HepG2 (cell line): ENCODE measurements around the gene GSK3B. TPM values are rescaled to one million over a fixed set of nuclear protein-coding genes. Genes with fewer than 3 reads are reported as not detected.

Experiments used
- ATAC-seq: fragments of 200-7000 bp; cut with Tn5 transposase; 3 replicates; pipeline ENCODE4 v1.9.1; 2020; ENCODE audit warnings: mild to moderate bottlenecking, moderate library complexity
- BruUV-seq: library from RNA; stranded (reverse); fragments of 400-500 nt; replicated peaks from 2 replicates; lab custom pipeline; 2021; lab: Mats Ljungman, UMichigan
- CTCF ChIA-PET: fragments of 300-600 bp; formaldehyde crosslinking; extraction: SDS; loops from one replicate; lab custom pipeline; 2021; ENCODE audit warnings: low total read pairs, inconsistent platforms, low intra/inter-chr PET ratio; lab: Yijun Ruan, JAX
- POLR2A ChIA-PET: fragments of 350-600 bp; sonication (Branson Sonifier 250); formaldehyde crosslinking; loops from one replicate; lab custom pipeline; 2020; ENCODE audit warnings: antibody characterized with exemption, inconsistent platforms; lab: Yijun Ruan, JAX
- DNase-seq: peaks from one replicate; pipeline ENCODE4 v3.0.0-alpha.2; 2015; ENCODE audit warnings: low spot score
- FAIRE-seq: peaks from 3 replicates; lab custom pipeline; 2011; peaks lifted over from hg19 to GRCh38; lab: Jason Lieb, UNC
- H2AFZ ChIP-seq: one replicate; pipeline ENCODE4 v1.6.1; 2011; ENCODE audit warnings: low read length, inconsistent platforms
- H3K27ac ChIP-seq: fragments of 300-600 bp; 3 replicates; pipeline ENCODE4 v1.8.0; 2011; ENCODE audit warnings: mixed run types, mild to moderate bottlenecking, mixed read lengths, low read length, inconsistent platforms; ENCODE audit not compliant: insufficient read depth; ENCODE audit errors: extremely low read length
- H3K27me3 ChIP-seq, 2 experiments: fragments of 200-600 bp in 1 of 2; 2 replicates in 1 of 2; 3 replicates in 1 of 2; pipeline versions ENCODE4 v1.6.0 to v1.8.0; 2011; ENCODE audit warnings: low read length in 2 of 2, mild to moderate bottlenecking in 2 of 2, moderate library complexity in 2 of 2, inconsistent platforms in 1 of 2; ENCODE audit not compliant: insufficient read depth in 2 of 2, control insufficient read depth in 1 of 2
- H3K36me3 ChIP-seq, 2 experiments: fragments of 200-600 bp in 1 of 2; replicated peaks in 1 of 2; 2 replicates in 1 of 2; 3 replicates in 1 of 2; pipeline versions ENCODE4 v1.5.1 to v1.8.0; 2011; ENCODE audit warnings: low read length in 2 of 2, inconsistent platforms in 1 of 2; ENCODE audit not compliant: insufficient read depth in 2 of 2, control insufficient read depth in 1 of 2
- H3K4me1 ChIP-seq: 2 replicates; pipeline ENCODE4 v1.5.1; 2012; ENCODE audit warnings: low read length, inconsistent platforms; ENCODE audit not compliant: insufficient read depth
- H3K4me2 ChIP-seq: 2 replicates; pipeline ENCODE4 v1.6.0; 2011; ENCODE audit warnings: low read depth, low read length, inconsistent platforms
- H3K4me3 ChIP-seq, 3 experiments: fragments of 200-600 bp in 1 of 3; sonication (generic), shearing (Covaris generic) in 1 of 3; replicated peaks in 1 of 3; 2 replicates each; pipeline ENCODE4 v1.5.1; 2011 to 2016; ENCODE audit warnings: low read length in 3 of 3, inconsistent platforms in 2 of 3, low read depth in 2 of 3, mild to moderate bottlenecking in 2 of 3, control low read depth in 1 of 3, mixed read lengths in 1 of 3; ENCODE audit not compliant: insufficient read depth in 1 of 3
- H3K79me2 ChIP-seq: one replicate; pipeline ENCODE4 v1.6.1; 2011; ENCODE audit warnings: low read length, inconsistent platforms; ENCODE audit not compliant: insufficient read depth
- H3K9ac ChIP-seq: 2 replicates; pipeline ENCODE4 v1.6.0; 2011; ENCODE audit warnings: mild to moderate bottlenecking, low read depth, low read length, inconsistent platforms; ENCODE audit not compliant: insufficient read depth
- H3K9me3 ChIP-seq: 2 replicates; pipeline ENCODE4 v1.5.1; 2012; ENCODE audit warnings: mild to moderate bottlenecking, low read length
- H4K20me1 ChIP-seq: 2 replicates; pipeline ENCODE4 v1.6.0; 2011; ENCODE audit warnings: inconsistent platforms, mild to moderate bottlenecking, low read length, moderate library complexity; ENCODE audit not compliant: insufficient read depth
- GMEB1 ChIP-seq: sonication (generic); formaldehyde crosslinking; IDR thresholded peaks from 2 replicates; pipeline ENCODE4 v1.5.1; 2020; ENCODE audit warnings: missing genetic modification reagents, mild to moderate bottlenecking, borderline replicate concordance
- IRX3 ChIP-seq: sonication (generic); formaldehyde crosslinking; IDR thresholded peaks from 2 replicates; pipeline ENCODE4 v1.8.1; 2023; ENCODE audit warnings: mild to moderate bottlenecking, low read depth, missing genetic modification reagents, borderline replicate concordance
- MBD4 ChIP-seq: IDR thresholded peaks from 2 replicates; pipeline ENCODE4 v1.6.1; 2012; ENCODE audit warnings: low read length, inconsistent platforms, borderline replicate concordance
- NCOA5 ChIP-seq: sonication (generic); formaldehyde crosslinking; IDR thresholded peaks from 2 replicates; pipeline ENCODE4 v1.4.0; 2020; ENCODE audit warnings: missing genetic modification reagents
- NKX3-1 ChIP-seq: sonication (generic); formaldehyde crosslinking; IDR thresholded peaks from 2 replicates; pipeline ENCODE4 v1.5.0; 2020; ENCODE audit warnings: missing genetic modification reagents
- PHB2 ChIP-seq: fragments of 450-650 bp; IDR thresholded peaks from 2 replicates; pipeline ENCODE4 v1.6.1; 2018; ENCODE audit not compliant: partially characterized antibody
- POLR2AphosphoS2 ChIP-seq: IDR thresholded peaks from 2 replicates; pipeline ENCODE4 v1.6.1; 2011; ENCODE audit warnings: low read depth, low read length, improper control_type of control experiment
- SALL1 ChIP-seq: sonication (generic); formaldehyde crosslinking; IDR thresholded peaks from 2 replicates; pipeline ENCODE4 v1.8.0; 2022; ENCODE audit warnings: mild to moderate bottlenecking, missing genetic modification reagents
- SRF ChIP-seq: IDR thresholded peaks from 2 replicates; pipeline ENCODE4 v1.6.1; 2011; ENCODE audit warnings: mild to moderate bottlenecking, low read depth, low read length, moderate library complexity
- SRSF9 ChIP-seq: fragments of 200-400 bp; formaldehyde crosslinking; IDR thresholded peaks from 2 replicates; pipeline ENCODE4 v1.6.1; 2018; ENCODE audit warnings: borderline replicate concordance, mild to moderate bottlenecking, low read depth, low read length; ENCODE audit not compliant: insufficient read depth, poor library complexity, severe bottlenecking
- ZBTB20 ChIP-seq: sonication (generic); formaldehyde crosslinking; IDR thresholded peaks from 2 replicates; pipeline ENCODE4 v1.8.1; 2023; ENCODE audit warnings: missing genetic modification reagents, low read depth, mild to moderate bottlenecking, borderline replicate concordance
- ZNF235 ChIP-seq: sonication (generic); formaldehyde crosslinking; IDR thresholded peaks from 2 replicates; pipeline ENCODE4 v1.8.1; 2023; ENCODE audit warnings: mild to moderate bottlenecking, missing genetic modification reagents, borderline replicate concordance
- ZNF317 ChIP-seq: sonication (generic); formaldehyde crosslinking; IDR thresholded peaks from 2 replicates; pipeline ENCODE4 v1.5.0; 2020; ENCODE audit warnings: mild to moderate bottlenecking, missing genetic modification reagents
- WGBS: methylation state at CpG from one replicate; pipeline ENCODE4 v1.1.6; 2017; ENCODE audit warnings: low lambda C conversion rate; 5-methylcytosine and 5-hydroxymethylcytosine counted together
- in situ Hi-C: cut with HindIII; loops from 2 replicates; pipeline ENCODE4 v1.10.0; 2017; ENCODE audit warnings: low pct_unique_long_range_greater_than_20kb; ENCODE audit not compliant: extremely low pct_ligation_motif_present
- intact Hi-C: fragments of 100-400 bp; cut with micrococcal nuclease; formaldehyde crosslinking; loops from one replicate; pipeline ENCODE4 v1.10.0; 2022; ENCODE audit not compliant: unreplicated experiment
- polyA plus RNA-seq, 8 experiments: library from polyadenylated mRNA; depleted of rRNA in 3 of 8; stranded (reverse) in 7 of 8; unstranded in 1 of 8; fragments of >200 nt; fragmentation: Illumina TruSeq in 4 of 8; extraction: Trizol in 4 of 8; gene quantifications; 2 replicates each; pipeline versions ENCODE4 v1.2.1 to v1.2.3, GENCODE V29; 2011 to 2016; ENCODE audit warnings: low read depth in 4 of 8, missing spikeins in 1 of 8, mixed read lengths in 1 of 8; ENCODE audit not compliant: insufficient read depth in 1 of 8
- total RNA-seq, 5 experiments: library from RNA; depleted of rRNA; stranded (reverse); fragments of >200 nt; fragmentation: Illumina TruSeq; extraction: Trizol; gene quantifications; 2 replicates each; pipeline ENCODE4 v1.2.3, GENCODE V29; 2016; ENCODE audit warnings: low read depth in 1 of 5

Gene GSK3B
- total and polyA plus RNA-seq, 2 of the 13 experiments (the other 11 are each of a cell fraction or from before 2014, with no cell fraction given) = 22.3 to 30.1 TPM

DNA sequence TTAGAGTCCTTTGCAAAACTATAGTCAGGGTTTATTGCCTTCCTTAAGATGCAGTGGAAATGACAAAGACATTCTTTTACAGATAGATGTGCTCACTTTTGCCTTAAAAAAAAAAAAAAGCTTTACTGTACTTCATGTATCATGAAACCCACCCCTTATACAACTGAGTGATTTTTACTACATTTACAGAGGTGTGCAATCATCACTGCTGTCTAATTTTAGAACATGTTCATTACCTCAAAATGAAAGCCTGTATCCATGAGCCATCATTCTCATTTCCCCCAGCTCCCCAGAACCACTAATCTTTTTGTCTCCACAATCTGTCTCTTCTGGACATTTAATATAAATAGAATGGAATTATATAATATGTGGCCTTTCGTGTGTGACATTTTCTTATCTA, 200.5 kb downstream of the GSK3B start:
- H3K4me2 ChIP-seq = no peak overlapping the region
- no peak overlapping the region for H3K9ac ChIP-seq
- H3K4me1 ChIP-seq = no peaks in the 10 kb centered on the region
- H3K79me2 ChIP-seq = no peaks in the 10 kb centered on the region
- intact Hi-C loops = loop anchor here (5.0 kb wide), 2 partner anchors 199 to 524 kb away; partner anchors contain the start of gene GSK3B
- H3K36me3 ChIP-seq = peaks cover 0 to 8% of the 10 kb centered on the region in 2 experiments; a peak in 1 of 5 replicates
- CTCF ChIA-PET = no interaction called here
- POLR2A ChIA-PET = interaction anchor here (1.4 kb wide), 1 partner anchor 201 kb away, joined by 3 read pairs; the partner anchor contains the start of gene GSK3B
- no peak overlapping the region for H3K27ac ChIP-seq
- no peak overlapping the region for H2AFZ ChIP-seq
- FAIRE-seq (no peak), DNase-seq (no peak), ATAC-seq (no peak)
- no peaks in the 10 kb centered on the region for H3K27me3 ChIP-seq
- WGBS = 95% methylated on average over 1 of the region's 1 CpG
- no peak overlapping the region for H3K4me3 ChIP-seq
- no TSS peak for BruUV-seq
- in situ Hi-C loops = no loop called here
- H4K20me1 ChIP-seq = no peaks in the 10 kb centered on the region
- H3K9me3 ChIP-seq = peaks cover 7% of the 10 kb centered on the region; the same call in 1 of the 2 replicates
- no peak for TF ChIP-seq NCOA5 (CRISPR knock-in tag)
- no peak for TF ChIP-seq NKX3-1
- TF ChIP-seq ZNF235 (CRISPR knock-in tag) = no peak
- no peak for TF ChIP-seq IRX3 (CRISPR knock-in tag)
- no peak for TF ChIP-seq SALL1 (CRISPR knock-in tag)
- TF ChIP-seq SRF = no peak
- TF ChIP-seq POLR2AphosphoS2 = no peak
- TF ChIP-seq ZBTB20 (CRISPR knock-in tag) = no peak
- TF ChIP-seq GMEB1 = no peak
- TF ChIP-seq MBD4 = no peak
- TF ChIP-seq PHB2 = no peak
- no peak for TF ChIP-seq SRSF9
- TF ChIP-seq ZNF317 (CRISPR knock-in tag) = no peak
- TF ChIP-seq, all 625 proteins: peak for 0
